Endodermal cell (in vitro differentiated cells): ENCODE data around the gene RPL32. TPM values are rescaled to one million over a fixed set of nuclear protein-coding genes. Genes with fewer than 3 reads are reported as not detected.

Experiments used
- DNase-seq: peaks from one replicate; pipeline ENCODE4 v3.0.0-alpha.2; 2017
- H3K27ac ChIP-seq: 2 replicates; pipeline ENCODE4 v1.5.1; 2013; ENCODE audit warnings: mild to moderate bottlenecking, low read depth, low read length, moderate library complexity
- H3K27me3 ChIP-seq: 2 replicates; pipeline ENCODE4 v1.6.1; 2013; ENCODE audit warnings: mild to moderate bottlenecking, low read length, moderate library complexity; ENCODE audit not compliant: insufficient read depth, control insufficient read depth, poor library complexity, severe bottlenecking
- H3K36me3 ChIP-seq: 2 replicates; pipeline ENCODE4 v1.7.0; 2013; ENCODE audit warnings: mild to moderate bottlenecking, low read length, moderate library complexity; ENCODE audit not compliant: control insufficient read depth, insufficient read depth
- H3K4me1 ChIP-seq: one replicate; pipeline ENCODE4 v1.7.0; 2013; ENCODE audit warnings: low read length; ENCODE audit not compliant: control insufficient read depth, insufficient read depth
- H3K4me3 ChIP-seq: 2 replicates; pipeline ENCODE4 v1.5.1; 2013; ENCODE audit warnings: mild to moderate bottlenecking, low read length, moderate library complexity
- H3K9ac ChIP-seq: 2 replicates; pipeline ENCODE4 v1.6.1; 2013; ENCODE audit warnings: mild to moderate bottlenecking, low read length, moderate library complexity; ENCODE audit not compliant: poor library complexity, severe bottlenecking; ENCODE audit errors: extremely low read depth
- H3K9me3 ChIP-seq: 2 replicates; pipeline ENCODE4 v1.6.1; 2013; ENCODE audit warnings: mild to moderate bottlenecking, low read length, moderate library complexity; ENCODE audit not compliant: control insufficient read depth
- H3K27ac Mint-ChIP-seq: 2 replicates; pipeline ENCODE4 v1.8.0; 2020; ENCODE audit warnings: mixed read lengths
- H3K27me3 Mint-ChIP-seq: 2 replicates; pipeline ENCODE4 v1.8.0; 2021; ENCODE audit warnings: mild to moderate bottlenecking, mixed read lengths; ENCODE audit not compliant: insufficient read depth
- H3K36me3 Mint-ChIP-seq: 2 replicates; pipeline ENCODE4 v1.8.0; 2020; ENCODE audit warnings: low read depth, mixed read lengths
- H3K4me1 Mint-ChIP-seq: 2 replicates; pipeline ENCODE4 v1.8.0; 2020; ENCODE audit warnings: mixed read lengths
- H3K4me3 Mint-ChIP-seq: 2 replicates; pipeline ENCODE4 v1.8.0; 2020; ENCODE audit warnings: mild to moderate bottlenecking, moderate library complexity, mixed read lengths
- H3K9me3 Mint-ChIP-seq: 2 replicates; pipeline ENCODE4 v1.8.0; 2020; ENCODE audit warnings: mild to moderate bottlenecking, mixed read lengths
- CTCF ChIP-seq: fragments of 200-600 bp; sonication (generic); conservative IDR thresholded peaks from 2 replicates; pipeline ENCODE4 v1.5.0; 2021; ENCODE audit warnings: antibody characterized with exemption, mild to moderate bottlenecking
- WGBS, 2 experiments: methylation state at CpG; one replicate each; pipeline versions ENCODE4 v1.1.5 to v1.1.7; 2013; ENCODE audit warnings: missing lambda C conversion rate in 2 of 2, mixed read lengths in 1 of 2; ENCODE audit not compliant: insufficient coverage in 1 of 2, insufficient read length in 1 of 2; 5-methylcytosine and 5-hydroxymethylcytosine counted together
- long read RNA-seq, 4 experiments: library from polyadenylated mRNA in 2 of 4; library from RNA in 1 of 4; library from capped mRNA in 1 of 4; stranded (forward) in 3 of 4; unstranded in 1 of 4; transcript quantifications; one replicate each; pipeline ENCODE4 v2.0.0, GENCODE V29; 2020 to 2021; ENCODE audit warnings: inconsistent platforms in 1 of 4
- polyA plus RNA-seq, 2 experiments: library from polyadenylated mRNA; stranded (reverse); fragments of 50-300 nt; gene quantifications; one replicate each; pipeline ENCODE4 v1.2.3, GENCODE V29; 2013
- total RNA-seq, 2 donors: library from RNA; stranded (reverse); fragmentation: NEBNext Ultra II Directional in 1 of 2; extraction: Animal tissue kit (Norgen Biotek cat#: 25700) in 1 of 2; gene quantifications; 2 replicates in 1 of 2; 3 replicates in 1 of 2; pipeline ENCODE4 v1.2.1, GENCODE V29; 2021

The RPL32 gene
- total RNA-seq = 1,000 to 10,000 TPM; 1,362 to 1,580 TPM
- polyA plus RNA-seq (2013, experiment 1 of 2) = 2,723 TPM
- polyA plus RNA-seq (2013, experiment 2 of 2) = 2,594 TPM
- long read RNA-seq, experiment 1, transcript RPL32-204 (4 exons, 2,117 nt) = major isoform, 603 of 820 reads
- long read RNA-seq, experiment 1, transcript RPL32-202 (3 exons, 1,734 nt) = minor isoform, 157 of 820 reads
- long read RNA-seq, experiment 1, partial matches to known transcripts = 28 of 820 reads
- long read RNA-seq, experiment 1, other reads (novel, unspliced or antisense) = 26 of 820 reads
- long read RNA-seq, experiment 2, transcript RPL32-204 (4 exons, 2,117 nt) = major isoform, 294 of 305 reads
- long read RNA-seq, experiment 2, partial matches to known transcripts = 1 of 305 reads
- long read RNA-seq, experiment 2, other reads (novel, unspliced or antisense) = 2 of 305 reads
- long read RNA-seq, experiment 3, transcript RPL32-204 (4 exons, 2,117 nt) = major isoform, 558 of 598 reads
- long read RNA-seq, experiment 3, transcript RPL32-202 (3 exons, 1,734 nt) = minor isoform, 28 of 598 reads
- long read RNA-seq, experiment 3, partial matches to known transcripts = 4 of 598 reads
- long read RNA-seq, experiment 3, other reads (novel, unspliced or antisense) = 4 of 598 reads
- long read RNA-seq, experiment 4, transcript RPL32-202 (3 exons, 1,734 nt) = minor isoform, 10 of 28 reads
- long read RNA-seq, experiment 4, transcript RPL32-204 (4 exons, 2,117 nt) = major isoform, 18 of 28 reads
- long read RNA-seq, experiment 4, partial matches to known transcripts = 0 of 28 reads
- long read RNA-seq, experiment 4, other reads (novel, unspliced or antisense) = 0 of 28 reads

DNA sequence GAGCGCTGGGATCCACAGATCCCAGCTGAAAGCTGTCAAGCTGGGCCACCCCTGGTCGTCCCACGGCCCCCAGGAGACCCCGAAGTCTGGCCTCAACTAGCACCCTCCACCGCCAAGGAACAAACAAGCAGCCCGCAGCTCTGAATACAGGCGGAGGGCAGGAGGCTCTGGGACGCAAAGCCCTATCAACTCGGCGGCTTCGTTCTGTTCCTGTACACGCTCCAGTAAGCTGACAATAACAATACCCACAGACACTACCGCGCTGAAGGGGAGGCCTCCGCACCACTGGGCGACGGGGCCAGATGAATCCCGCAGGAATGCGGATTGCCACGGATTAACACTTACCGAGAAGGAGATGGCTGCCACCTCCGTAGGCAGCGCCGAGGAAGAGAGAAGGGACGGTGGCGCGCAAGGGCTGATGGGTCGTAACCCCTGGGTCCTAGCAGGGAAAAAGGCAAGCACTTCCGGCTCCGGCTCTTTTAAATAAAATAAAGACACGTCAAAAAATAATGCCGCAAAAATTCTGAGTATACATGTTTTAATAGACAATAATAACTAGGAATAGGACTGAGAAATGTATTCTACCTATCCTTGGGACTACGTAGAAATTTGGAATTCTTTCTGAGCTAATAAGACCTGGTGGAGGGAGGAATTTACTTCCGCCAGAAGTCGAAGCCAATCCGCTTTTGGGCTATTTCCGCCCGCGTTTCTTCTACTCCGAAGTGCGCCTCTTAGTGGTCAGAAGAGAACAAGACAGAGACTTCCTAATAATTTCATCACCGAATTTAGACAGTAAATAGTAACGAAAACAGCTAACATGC lies at the start of gene RPL32:
RPL32 (minus strand) TSS at position 417 of the 821 bp plus-strand sequence. CDS start 1,328 bp downstream, outside the sequence.
- 1% methylated on average over 12 to 43 of the region's 43 CpGs for WGBS, 2 experiments
- peaks cover 46% of the 10 kb centered on the region for H3K36me3 Mint-ChIP-seq
- H3K4me3 Mint-ChIP-seq = peak within 1 kb of the TSS; percentile 99
- no peaks in the 10 kb centered on the region for H3K27me3 Mint-ChIP-seq
- H3K27ac ChIP-seq = peak within 1 kb of the TSS; percentile 98
- no peaks in the 10 kb centered on the region for H3K27me3 ChIP-seq
- peaks cover 10% of the 10 kb centered on the region for H3K4me1 ChIP-seq
- peak within 1 kb of the TSS; percentile 96 for H3K4me3 ChIP-seq
- peak within 1 kb of the TSS; percentile 100 for H3K27ac Mint-ChIP-seq
- H3K9ac ChIP-seq = peak within 1 kb of the TSS; percentile 98
- peaks cover 7% of the 10 kb centered on the region for H3K9me3 Mint-ChIP-seq
- peak; percentile 88 for TF ChIP-seq CTCF
- H3K36me3 ChIP-seq = peaks cover 42% of the 10 kb centered on the region
- peaks cover 37% of the 10 kb centered on the region for H3K4me1 Mint-ChIP-seq
- no peaks in the 10 kb centered on the region for H3K9me3 ChIP-seq
- peak; percentile 92 for DNase-seq

- Mint-ChIP-seq H3K4me3 (no peak overlapping the region), H3K27me3 (peaks cover 65% of the 10 kb centered on the region)
Measured at GRCh38 chr3:12890610-12891390, 49.4 kb upstream of the RPL32 start.

More at GRCh38 chr3:12890610-12891390, 49.4 kb upstream of the RPL32 start:
- DNase-seq = no peak
- Histone ChIP-seq H3K4me1 (no peaks in the 10 kb centered on the region), H3K27ac (no peak overlapping the region), H3K27me3 (peaks cover 35% of the 10 kb centered on the region), H3K4me3 (no peak overlapping the region), H3K36me3 (no peaks in the 10 kb centered on the region), H3K9me3 (no peaks in the 10 kb centered on the region), H3K9ac (no peak overlapping the region)
- Mint-ChIP-seq H3K4me1 (no peaks in the 10 kb centered on the region), H3K36me3 (no peaks in the 10 kb centered on the region), H3K27ac (no peak overlapping the region), H3K9me3 (no peaks in the 10 kb centered on the region)
- TF ChIP-seq CTCF = peak; percentile 26
- 81 to 96% methylated on average over 3 to 10 of the region's 10 CpGs for WGBS, 2 experiments
